Upper lobe of left lung (tissue), 4 donors: Measurements from ENCODE around the gene FAM168A.

Experiments
- EP300 ChIP-seq, 4 donors: sonication (generic); formaldehyde crosslinking; IDR thresholded peaks; one replicate each; pipeline ENCODE4 v1.5.1; 2017; ENCODE audit warnings: antibody characterized with exemption in 4 of 4, control low read depth in 2 of 4
- POLR2A ChIP-seq, 4 donors: fragments of 450-650 bp; IDR thresholded peaks; one replicate each; pipeline ENCODE4 v1.5.1; 2016 to 2017; ENCODE audit warnings: antibody characterized with exemption in 4 of 4, mild to moderate bottlenecking in 2 of 4

- TF ChIP-seq POLR2A (IDR thresholded peaks at IDR 0.05), result no peak
- TF ChIP-seq EP300 (IDR thresholded peaks at IDR 0.05), result no peak
Measured at GRCh38 chr11:73598719-73599379, 937 bp upstream of the FAM168A start.
